ENCODE results near the gene RCAN2.

DNA sequence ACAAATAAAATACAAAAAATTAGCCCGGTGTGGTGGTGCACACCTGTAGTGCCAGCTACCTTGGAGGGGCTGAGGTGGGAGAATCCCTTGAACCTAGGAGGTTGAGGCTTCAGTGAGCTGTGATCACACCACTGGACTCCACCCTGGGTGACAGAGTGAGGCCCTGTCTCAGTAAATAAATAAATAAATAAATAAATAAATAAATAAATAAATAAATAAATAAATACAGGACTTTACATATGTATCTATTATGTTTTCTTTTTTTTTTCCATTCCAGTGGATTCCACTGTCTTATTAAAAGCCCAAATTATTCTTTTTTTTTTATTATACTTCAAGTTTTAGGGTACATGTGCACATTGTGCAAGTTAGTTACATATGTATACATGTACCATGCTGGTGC is 279.3 kb downstream of the RCAN2 start:
- TF ChIP-seq POLR2A (IDR thresholded peaks at IDR 0.05; ENCODE audit: low read depth, low read length) (no peak), TAF1 (IDR thresholded peaks at IDR 0.05; ENCODE audit: low read depth, low read length) (no peak), POLR2AphosphoS5 (IDR thresholded peaks at IDR 0.05; ENCODE audit: low read depth, low read length) (no peak)

All from GM12891 (cell line).